NCI-H1930 (cell line): ENCODE results near the gene LIPM.

ENCODE experiments used
- DNase-seq, 2 experiments: peaks; one replicate each; lab custom pipeline; 2025; lab: John Stamatoyannopoulos, UW

LIPM gene

GRCh38 chr10:88802523-88803285 is at the start of gene LIPM:
Gene LIPM, plus strand, starts transcription at chr10:88802730. Its CDS starts 167 bp downstream, at chr10:88802897.
- DNase-seq = no peak

DNA sequence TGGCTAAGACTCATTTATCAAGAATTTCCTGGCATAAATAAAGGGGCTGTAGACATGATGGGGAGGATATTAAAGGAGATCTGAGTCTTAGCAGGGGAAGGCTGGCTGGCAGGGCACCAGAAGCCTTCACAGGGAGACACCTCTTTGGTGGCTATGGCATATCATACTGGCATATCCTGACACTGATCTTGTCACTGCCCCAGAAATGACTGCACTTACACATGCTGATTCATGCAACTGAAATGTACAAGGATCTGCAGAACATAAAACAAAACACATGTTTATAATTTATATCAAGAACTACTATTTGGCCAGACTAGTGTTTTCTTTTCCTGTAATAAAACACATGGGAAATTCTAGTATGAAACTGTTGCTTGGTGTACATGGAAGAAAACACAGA is 48.2 kb upstream of the LIPM start:
- DNase-seq = no peak

DNA sequence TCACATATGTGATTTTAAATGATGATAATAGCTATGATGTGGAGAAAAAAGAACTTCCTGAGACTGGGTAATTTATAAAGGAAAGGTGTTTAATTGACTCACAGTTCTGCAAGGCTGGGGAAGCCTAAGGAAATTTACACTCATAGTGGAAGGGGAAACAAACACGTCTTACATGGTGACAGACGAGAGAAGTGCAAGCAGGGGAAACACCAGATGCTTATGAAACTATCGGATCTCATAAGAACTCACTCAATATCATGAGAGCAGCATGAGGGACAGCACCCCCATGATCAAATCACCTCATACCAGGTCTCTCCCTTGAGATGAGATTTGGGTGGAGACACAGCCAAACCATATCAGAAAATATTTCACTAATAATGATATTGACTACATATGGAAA is 46.8 kb upstream of the LIPM start:
- DNase-seq = no peak

DNA sequence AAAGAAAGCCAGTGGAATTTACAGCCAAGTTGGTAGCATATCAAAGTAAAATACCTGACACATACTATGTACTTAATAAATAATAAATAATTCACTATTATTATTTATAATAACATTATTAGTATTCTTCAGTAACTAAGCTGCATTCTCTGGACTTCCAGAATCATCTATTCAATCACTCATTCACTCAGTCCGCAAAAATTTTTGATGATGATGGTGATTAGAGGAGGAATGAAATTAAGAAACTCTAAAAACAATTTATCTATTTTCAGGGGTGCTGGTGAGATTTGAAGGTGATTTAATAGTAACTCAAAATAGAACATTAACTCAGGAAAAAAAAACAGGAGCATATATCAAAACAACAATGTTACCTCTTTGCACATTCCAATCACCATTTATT is 45.9 kb upstream of the LIPM start:
- DNase-seq = no peak

- no peak for DNase-seq
Observed at GRCh38 chr10:88759366-88760101, 43.0 kb upstream of the LIPM start, which contains the start of gene LIPN. Gene LIPN, plus strand, starts transcription at chr10:88760020. Its CDS starts 1,386 bp downstream, at chr10:88761406.

DNA sequence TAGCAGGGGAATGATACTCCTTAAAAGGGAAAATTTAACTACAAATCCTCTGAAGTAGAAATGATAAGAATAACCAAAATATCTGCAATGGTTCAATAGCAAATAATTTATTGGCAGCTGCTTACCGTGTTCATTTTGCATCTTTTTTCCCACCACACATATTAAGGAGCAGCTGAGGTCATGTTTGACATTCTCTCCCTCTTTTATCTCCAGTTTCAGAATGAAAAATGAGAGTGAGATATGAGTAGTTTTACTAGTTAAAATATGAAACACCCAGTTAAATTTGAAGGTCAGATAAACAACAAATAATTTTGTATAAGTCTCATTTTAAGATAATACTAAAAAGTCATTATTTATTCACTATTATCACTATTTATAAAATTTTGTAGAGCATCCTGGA is 39.6 kb upstream of the LIPM start:
- DNase-seq = no peak

DNA sequence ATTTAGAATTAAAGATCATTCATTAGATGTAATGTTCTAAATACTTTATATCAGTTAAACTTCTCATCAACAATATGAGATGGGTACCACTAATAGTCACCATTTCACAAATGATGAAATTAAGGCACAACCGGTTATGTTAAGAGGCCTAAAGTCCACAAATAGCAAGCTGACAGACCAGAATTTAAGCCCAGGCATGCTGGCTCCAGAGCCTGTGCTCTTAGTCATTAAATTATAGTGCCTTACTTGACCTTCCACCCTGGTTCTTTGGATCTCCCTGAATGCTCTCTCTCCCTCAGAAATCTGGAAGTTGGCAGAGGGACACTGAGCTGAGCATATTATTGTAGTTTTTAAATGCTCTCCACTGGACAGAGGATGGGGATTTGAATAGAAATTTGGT is 39.1 kb upstream of the LIPM start:
- no peak for DNase-seq

DNA sequence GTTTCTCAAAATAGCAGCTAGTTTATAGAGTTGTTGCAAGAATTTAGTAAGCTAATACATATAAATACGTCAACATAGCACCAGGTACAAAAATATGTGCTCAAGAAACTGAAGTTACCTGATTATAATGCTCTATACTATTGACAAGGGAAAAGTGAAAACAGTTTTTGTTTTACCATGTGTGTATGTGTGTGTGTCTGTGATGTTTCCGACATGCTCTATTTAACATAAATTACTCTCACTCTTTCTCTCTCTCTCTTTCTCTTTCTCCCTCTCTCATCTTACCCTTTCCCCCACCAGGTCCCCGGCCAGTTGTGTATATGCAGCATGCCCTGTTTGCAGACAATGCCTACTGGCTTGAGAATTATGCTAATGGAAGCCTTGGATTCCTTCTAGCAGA is 38.4 kb upstream of the LIPM start:
- no peak for DNase-seq

GRCh38 chr10:88765816-88766215 is 36.7 kb upstream of the LIPM start:
- DNase-seq = no peak

- no peak for DNase-seq
Observed at GRCh38 chr10:88769384-88769783, 33.1 kb upstream of the LIPM start.

DNA sequence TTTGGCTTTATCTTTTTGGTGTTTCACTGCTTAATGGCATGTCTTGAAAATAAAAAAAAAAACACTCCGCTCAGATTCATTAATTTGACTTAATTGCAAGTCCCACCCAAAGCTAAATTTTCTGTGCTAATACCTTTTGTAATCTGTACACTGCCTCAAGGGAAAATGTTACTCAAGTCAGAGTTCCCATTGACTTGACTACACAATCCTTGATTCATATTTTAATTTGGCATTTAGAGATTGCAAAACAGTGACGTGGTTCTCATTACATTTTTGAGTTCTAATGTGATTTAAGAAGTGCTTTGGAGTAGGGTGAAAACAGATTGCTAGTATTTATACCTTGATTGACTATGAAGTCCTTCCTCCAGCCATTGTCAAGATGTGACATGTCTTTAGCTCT is 21.3 kb upstream of the LIPM start:
- no peak for DNase-seq

DNA sequence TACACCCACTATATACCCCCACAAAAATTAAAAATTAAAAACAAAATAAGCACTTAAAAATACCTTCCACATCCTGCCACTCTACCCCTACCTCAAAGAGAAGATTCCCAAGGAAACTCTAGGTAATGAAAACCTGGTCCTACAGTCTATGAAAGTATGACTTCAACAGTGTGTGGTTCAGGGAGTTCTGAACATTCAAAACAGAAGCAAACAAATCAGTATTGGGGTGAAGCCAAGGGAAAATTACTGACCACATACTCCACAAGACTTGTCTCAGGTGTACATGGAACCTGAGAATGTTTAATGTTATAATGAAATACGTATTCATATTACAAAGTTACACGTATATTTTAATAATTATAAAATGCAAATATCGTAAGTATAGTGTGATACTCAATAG is 20.3 kb upstream of the LIPM start:
- no peak for DNase-seq

DNA sequence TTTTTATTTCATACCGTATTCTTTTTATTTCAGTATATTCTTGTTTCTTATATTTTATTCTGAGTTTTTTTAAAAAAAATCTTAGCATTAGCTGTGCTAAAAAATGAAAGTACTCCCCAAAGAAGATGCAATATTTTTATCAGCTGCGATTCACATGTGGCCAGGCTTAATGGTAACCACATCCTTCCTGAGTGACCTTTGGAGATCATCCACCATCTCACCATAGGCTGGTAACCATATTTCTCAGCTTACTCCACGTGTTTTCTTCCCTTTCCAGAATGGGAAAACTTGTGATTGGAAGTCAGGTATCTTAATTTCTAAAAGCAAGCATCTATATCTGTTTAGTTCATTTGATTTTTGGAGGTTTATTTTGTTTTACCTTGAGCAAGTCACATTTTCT is 18.8 kb upstream of the LIPM start:
- no peak for DNase-seq

DNA sequence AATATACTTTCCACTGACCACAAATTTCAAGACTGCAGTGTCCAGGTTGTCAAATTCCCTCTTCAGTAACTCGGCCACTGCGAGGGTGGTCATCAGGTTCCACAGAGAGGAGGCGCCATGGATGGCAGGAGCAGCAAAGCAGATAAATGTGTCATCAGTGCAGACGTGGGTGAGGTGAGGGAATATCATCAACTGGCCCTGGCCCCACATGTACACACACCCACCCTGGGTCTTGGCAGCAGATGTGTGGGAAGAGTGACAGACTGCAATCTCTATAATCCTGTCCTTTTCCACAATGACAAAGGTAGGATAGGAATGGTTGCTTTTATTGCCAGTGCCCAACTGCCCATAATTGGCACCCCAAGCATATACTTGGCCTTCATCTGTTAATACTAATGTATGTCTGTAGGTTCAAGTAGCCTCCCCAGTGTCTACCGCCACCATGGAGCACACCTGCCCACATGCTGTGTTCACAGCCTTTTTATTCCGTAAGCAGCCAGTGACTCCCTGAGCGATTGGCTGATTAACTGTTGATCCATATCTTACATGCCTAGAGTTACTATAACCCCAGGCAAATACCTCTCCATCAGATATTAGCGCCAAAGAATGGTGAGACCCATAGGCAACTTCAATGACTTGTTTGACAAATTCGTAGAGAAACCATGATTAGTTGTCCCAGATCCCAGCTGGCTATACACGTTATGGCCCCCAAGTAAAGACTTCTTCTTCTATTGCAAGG is 16.3 kb upstream of the LIPM start:
- DNase-seq = no peak

- DNase-seq = no peak
Observed at GRCh38 chr10:88787463-88787862, 15.1 kb upstream of the LIPM start.

- DNase-seq = no peak
Observed at GRCh38 chr10:88788924-88789323, 13.6 kb upstream of the LIPM start.

DNA sequence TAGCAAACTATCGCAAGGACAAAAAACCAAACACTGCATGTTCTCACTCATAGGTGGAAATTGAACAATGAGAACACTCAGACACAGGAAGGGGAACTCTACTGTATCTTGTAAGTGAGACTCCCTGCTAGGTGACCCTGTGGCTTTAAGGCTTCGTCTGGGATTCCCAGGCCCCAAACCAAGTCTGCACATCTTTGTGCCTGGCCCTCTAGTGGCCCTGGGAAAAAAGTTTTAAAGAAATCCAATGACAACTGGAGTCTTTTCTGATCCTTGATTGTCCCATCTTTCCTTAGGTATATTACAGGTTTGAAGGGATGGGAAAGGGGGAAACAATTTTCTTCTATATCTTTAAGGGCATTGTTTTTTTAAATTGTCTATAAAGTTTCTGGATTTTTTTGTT is 10.6 kb upstream of the LIPM start:
- no peak for DNase-seq

- no peak for DNase-seq
Observed at GRCh38 chr10:88792661-88793060, 9.9 kb upstream of the LIPM start.

GRCh38 chr10:88793712-88794299 is 8.7 kb upstream of the LIPM start:
- no peak for DNase-seq

- DNase-seq = no peak
Observed at GRCh38 chr10:88794731-88795130, 7.8 kb upstream of the LIPM start.

- no peak for DNase-seq
Observed at GRCh38 chr10:88800152-88801125, 2.1 kb upstream of the LIPM start.
